Putamen (tissue), 1 donor: ENCODE results near the gene SMG5.

Experiments used
- DNase-seq: peaks from one replicate; pipeline ENCODE4 v3.0.0-alpha.2; 2016; ENCODE audit warnings: low spot score

The SMG5 gene

GRCh38 chr1:156212833-156213643, 69.6 kb downstream of the SMG5 start, which contains the start of gene PMF1:
Gene PMF1, plus strand, starts transcription at chr1:156213007. Its CDS starts 9 bp downstream, at chr1:156213016.
- DNase-seq = peak; percentile 97

GRCh38 chr1:156212130-156212529, 70.5 kb downstream of the SMG5 start:
- DNase-seq = no peak

GRCh38 chr1:156211243-156211642, 71.4 kb downstream of the SMG5 start:
- DNase-seq = no peak

GRCh38 chr1:156204686-156205085, 77.9 kb downstream of the SMG5 start:
- DNase-seq = no peak

DNA sequence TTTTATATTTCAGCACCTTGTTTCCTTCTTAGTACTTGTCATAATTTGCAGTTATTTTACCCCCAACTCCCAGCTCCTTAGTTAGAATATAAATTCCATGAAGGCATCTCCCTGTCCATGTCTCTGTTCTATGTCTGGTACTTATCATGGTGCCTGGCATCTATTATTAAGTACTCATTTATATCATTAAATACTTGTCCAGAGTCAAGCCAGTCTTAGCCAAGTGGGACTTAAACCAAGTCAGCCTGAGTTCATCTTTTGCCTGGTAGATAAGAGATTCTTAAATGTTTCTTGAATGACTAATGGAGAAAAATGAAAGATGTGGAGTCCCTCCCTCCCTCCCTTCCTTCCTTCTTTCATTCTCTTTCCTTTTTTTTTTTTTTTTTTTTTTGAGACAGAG, 79.3 kb downstream of the SMG5 start:
- no peak for DNase-seq

- DNase-seq = no peak
Measured at GRCh38 chr1:156200044-156200443, 82.6 kb downstream of the SMG5 start.
